ENCODE measurements around the gene MMS22L.

Gene MMS22L, protein sequence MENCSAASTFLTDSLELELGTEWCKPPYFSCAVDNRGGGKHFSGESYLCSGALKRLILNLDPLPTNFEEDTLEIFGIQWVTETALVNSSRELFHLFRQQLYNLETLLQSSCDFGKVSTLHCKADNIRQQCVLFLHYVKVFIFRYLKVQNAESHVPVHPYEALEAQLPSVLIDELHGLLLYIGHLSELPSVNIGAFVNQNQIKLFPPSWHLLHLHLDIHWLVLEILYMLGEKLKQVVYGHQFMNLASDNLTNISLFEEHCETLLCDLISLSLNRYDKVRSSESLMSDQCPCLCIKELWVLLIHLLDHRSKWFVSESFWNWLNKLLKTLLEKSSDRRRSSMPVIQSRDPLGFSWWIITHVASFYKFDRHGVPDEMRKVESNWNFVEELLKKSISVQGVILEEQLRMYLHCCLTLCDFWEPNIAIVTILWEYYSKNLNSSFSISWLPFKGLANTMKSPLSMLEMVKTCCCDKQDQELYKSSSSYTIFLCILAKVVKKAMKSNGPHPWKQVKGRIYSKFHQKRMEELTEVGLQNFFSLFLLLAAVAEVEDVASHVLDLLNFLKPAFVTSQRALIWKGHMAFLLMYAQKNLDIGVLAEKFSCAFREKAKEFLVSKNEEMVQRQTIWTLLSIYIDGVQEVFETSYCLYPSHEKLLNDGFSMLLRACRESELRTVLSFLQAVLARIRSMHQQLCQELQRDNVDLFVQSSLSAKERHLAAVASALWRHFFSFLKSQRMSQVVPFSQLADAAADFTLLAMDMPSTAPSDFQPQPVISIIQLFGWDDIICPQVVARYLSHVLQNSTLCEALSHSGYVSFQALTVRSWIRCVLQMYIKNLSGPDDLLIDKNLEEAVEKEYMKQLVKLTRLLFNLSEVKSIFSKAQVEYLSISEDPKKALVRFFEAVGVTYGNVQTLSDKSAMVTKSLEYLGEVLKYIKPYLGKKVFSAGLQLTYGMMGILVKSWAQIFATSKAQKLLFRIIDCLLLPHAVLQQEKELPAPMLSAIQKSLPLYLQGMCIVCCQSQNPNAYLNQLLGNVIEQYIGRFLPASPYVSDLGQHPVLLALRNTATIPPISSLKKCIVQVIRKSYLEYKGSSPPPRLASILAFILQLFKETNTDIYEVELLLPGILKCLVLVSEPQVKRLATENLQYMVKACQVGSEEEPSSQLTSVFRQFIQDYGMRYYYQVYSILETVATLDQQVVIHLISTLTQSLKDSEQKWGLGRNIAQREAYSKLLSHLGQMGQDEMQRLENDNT

DNA sequence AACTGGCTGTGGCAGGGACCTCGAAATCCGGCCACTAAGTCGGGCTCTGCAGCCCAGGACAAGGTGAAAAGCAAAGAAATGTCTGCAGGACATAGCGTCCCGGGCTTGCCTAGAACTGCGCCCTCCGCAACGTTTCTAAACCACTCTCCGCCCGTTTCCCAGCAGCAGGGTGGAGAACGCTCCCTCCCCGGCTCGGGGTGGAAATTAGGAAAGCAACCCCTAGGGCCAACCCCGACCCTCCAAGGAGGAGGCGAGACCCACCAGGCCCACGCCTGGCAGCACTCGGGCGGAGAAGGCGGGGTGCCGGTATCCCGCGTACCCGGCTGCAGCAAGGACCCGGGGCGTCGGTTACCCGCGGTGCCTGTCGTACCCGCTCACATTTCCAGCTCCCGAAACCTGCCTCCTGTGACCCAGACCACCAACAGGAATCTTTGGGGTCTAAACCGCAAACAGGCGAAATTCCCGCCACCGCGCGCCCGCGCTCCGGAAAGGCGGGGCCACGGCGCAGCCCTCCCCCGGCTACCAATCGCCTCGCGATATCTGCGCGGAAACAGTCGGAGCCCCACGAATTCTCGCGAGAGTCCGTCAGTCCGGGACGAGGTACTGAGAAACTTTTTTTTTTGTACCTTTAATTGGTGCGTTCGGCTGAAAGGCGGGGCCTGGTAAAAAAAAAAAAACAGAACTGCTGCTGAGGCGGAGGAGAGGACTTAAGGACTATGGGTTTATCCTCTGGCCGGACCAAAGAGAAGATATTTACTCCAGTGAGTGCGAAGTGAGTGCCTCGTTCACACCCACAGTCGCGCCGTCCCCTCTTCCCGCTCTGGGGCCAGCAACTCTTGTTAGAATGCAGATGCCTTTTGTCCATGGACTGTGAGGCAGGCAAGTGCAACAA lies at the start of gene MMS22L:
MMS22L (minus strand) TSS at position 491 of the 892 bp plus-strand sequence. CDS start 739 bp downstream, outside the sequence.
- ATAC-seq = peak; percentile 96 to 97

DNA sequence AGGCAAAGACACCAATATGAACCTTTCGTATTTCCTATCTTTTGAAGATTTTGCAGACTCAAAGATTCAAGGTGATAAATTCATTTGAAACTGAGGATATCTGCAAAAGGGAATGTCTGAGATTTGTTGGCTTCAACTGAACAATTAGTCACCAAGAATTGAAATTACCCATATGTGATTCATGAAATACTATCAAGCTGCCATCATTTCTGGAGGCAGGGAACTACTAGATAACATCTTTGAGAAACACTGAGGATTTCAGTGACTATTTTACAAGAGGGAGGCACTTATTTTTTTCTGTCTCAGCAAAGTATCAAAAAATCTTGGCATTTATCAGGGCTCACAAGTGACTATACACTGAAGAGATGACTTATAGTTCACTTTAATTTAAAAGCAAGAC lies 39.8 kb upstream of the MMS22L start:
- ATAC-seq = no peak

DNA sequence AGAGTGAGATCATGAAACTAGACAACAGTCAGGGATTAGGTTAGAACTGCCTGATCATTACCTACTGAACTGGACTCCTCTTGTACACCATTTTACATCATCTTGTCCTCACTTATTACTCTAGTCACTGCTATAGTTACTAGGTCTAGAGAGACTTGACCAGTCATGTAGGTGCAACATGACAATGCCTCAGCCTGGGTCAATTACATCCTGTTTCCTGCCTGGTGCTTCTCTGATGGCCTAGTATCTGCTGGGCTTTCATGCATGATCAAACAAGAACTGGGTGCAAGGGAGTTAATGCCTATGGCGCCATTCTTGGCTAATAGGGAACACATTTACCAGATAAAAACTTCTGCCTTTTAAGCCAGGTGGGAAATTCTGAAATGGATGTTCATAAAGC lies 39.2 kb upstream of the MMS22L start:
- no peak for ATAC-seq

DNA sequence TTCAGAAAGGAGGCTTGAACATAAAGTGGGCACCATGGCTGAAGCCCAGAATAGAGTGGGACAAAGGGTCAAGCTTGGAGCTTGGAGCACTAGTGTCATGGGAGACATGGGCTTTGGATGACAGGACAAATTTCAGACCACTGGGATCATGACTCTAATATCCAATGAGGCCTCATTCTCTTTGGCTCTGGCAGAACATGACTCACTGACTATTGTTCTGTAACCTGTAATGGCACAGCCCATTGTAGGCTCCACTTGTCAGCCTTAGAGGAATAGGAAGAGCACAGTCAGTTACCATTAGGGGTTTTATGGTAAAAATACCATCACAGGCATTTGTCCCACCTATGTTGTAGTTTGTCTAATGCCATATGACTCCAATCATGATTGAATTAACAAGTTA lies 34.0 kb upstream of the MMS22L start:
- no peak for ATAC-seq

DNA sequence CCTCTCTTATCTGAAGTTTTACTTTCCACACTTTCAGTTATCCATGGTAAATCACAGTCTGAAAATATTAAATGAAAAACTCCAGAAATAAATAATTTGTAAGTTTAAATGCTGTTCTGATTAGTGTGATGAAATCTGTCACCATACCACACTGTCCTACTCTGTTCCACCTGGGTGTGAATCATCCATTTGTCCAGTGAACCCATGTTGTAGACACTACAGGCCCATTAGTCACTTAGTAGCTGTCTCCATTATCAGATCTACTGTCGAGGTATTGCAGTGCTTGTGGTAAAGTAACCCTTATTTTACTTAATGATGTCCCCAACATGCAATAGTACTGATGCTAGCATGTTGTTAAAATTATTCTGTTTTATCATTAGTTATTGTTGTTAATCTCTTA lies 29.2 kb upstream of the MMS22L start:
- no peak for ATAC-seq

DNA sequence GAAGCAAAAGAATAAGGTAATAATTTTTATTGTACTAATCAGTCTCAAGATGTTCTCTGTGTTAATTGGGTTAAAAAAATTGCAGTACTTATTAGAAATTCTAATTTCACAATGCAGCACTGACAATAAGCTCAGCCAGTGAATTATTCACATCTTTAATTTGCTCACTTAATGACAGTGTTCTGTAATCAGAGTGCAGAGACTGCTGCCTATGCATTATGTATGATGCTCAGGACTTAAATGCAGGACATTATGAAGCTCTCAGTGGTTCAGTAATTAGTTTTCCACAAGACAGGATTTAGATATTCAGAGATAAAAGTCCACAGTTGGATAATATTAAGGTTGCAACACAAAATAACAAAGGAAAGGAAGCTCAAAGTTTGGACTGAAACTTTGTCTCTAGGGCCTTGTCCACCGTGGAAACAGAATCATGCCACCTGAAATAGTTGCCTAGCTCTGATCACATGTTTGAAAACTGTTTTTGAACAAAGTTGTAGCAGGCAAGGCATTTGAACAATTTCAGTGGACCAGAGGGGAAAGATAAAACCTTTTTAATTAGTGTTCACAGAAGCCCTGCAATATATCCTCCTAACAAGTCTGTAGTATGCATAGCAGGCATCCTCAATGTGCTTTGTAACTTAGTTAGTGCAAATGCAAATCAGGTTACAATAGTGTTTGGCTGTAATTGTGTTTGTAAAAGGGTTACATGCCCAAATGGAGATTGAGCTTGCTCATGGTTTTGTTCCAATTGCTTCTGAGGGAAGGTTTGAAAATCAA lies 23.7 kb upstream of the MMS22L start:
- no peak for ATAC-seq

DNA sequence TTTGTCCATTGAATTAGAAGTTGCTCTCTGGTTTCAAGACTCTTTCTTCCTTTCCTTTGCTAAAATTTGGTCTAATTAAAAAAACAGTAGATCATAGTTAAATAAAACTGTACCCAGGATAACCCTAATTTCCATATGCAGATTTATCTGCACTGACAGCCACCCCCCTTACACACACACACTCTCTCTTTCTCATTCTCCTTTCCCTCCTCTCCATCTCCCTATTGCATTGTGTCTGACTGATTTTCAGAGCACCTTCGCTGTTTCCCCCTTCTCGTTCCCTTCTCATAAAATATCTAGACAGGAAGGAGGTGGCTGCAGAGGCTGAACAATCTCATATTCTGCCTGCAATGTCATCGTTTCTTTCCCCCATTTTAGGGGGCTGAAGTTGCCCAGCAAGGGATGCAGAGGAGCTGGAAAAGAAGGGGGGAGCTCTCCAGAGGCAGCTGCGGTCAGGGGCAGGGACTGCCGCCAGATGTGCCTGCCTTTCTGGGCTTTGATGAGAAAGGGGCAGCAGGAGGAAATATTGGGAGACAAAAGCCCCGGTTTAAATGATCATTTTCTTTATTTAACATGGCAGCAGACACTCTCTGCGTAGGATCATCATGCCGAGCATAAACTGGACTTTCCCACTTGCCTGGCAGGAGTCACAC lies 22.5 kb upstream of the MMS22L start:
- no peak for ATAC-seq

DNA sequence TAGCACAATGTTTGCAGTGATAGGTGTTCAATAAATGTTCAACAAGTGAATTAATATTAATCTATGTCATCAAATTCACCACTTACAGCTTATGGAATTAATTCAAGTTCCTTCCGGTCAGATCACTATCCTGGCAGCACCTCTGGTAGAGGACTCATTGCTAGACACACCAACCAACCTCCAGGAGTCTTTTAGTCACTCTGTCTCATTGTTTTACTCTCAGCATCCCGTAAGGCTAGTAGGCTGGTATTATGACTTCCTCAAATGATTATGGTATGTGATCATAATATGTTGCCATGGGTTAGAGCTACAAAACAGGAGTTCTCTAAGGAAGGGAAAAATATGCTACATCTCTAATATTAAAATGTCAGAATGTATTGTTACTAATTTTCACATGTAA lies 21.7 kb upstream of the MMS22L start:
- ATAC-seq = no peak

DNA sequence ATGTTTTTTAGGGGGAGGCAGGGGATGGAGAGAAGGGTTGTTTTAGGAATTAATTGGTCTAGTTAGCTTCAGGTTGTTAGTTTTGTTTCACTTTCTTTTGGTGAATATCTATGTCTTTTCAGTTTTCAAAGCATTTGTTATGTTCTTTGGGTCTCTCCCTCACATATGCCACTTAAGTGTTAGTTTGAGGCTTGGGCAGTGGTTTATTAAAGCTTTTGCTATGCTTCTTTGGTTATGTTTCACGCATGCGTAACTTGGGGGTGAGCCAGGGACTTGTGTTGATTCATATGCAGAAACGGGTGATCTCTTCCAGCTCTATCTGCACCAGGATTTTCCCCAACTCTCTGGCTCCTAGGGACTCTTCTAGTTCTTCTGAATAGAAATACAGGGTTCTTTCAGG lies 11.4 kb upstream of the MMS22L start:
- no peak for ATAC-seq

DNA sequence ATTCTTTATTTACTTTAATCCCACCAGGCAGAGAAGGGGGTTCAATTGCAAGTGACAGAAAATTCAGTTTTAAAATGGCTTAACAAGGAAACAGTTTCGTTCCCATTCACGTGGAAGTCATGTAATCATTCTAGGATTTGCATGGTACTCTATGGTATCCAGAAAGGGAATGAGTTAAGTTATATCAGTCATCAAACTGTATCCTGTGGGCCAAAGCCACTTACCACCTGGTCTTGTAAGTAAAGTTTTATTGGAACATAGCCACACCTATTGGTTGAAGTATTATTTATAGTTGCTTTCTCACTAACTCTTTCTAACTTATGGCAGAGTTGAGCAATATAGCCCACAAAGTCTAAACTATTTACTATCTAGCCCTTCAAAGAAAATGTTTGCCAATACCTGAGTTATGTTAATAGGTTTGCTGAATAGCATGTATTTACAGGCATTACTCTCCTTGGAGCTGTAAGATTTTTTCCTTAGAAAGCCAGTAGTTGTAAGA lies 10.2 kb upstream of the MMS22L start:
- ATAC-seq = no peak

DNA sequence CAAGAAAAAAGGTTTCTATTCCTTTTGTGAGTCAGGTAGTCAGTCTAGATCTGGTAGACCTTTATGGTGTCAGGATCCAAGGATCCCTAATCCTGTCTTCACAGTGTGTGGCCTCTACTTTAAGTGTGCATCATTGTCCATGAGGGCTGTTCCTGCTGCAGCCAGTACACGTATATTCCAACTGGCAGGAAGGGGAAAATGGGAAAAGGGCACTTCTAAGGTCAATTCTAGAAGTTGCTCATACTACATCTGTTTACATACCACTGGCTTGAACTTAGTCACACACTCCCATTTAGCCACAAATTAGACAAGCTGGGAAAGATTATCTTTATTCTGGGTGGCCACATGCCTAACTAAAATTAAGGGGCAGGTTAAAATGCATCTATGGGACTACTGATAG lies 9.7 kb upstream of the MMS22L start:
- ATAC-seq = no peak

DNA sequence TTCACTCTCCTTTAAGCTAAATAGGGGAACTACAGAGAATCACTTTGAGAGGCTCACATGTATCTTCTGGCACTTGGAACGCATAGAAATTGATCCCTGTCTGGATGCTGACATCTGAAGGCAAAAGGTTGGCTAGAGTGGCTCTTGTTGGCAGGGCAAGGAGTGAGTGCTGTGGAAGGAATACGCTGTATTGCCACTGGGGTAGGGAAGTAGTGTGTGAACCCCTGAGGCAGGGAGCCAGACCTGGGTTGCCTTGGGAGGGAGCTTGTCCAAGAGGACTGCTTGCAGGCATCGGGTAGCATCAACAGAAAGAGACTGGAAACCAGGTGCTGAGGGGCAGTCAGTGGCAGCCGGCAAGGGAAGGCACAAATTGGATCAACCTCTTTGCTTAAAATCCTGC lies 8.9 kb upstream of the MMS22L start:
- no peak for ATAC-seq

DNA sequence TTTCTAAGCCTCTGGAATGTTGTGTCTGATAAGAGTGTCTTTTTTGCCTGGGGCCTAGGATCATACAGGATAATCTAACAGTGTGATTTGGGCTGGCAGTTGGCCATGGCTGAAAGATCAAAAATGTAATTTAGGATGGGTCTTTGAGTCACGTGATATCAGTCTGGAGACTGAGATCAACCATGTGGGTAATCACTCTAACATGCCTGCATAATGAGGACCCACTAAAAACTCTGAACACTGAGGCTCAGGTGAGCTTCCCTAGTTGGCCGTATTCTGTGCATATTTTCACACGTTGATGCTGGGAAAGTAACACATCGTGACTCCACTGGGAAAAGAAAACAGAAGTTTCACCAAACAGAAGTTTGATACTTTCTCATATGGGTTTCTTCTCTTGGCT lies 6.3 kb upstream of the MMS22L start:
- no peak for ATAC-seq

DNA sequence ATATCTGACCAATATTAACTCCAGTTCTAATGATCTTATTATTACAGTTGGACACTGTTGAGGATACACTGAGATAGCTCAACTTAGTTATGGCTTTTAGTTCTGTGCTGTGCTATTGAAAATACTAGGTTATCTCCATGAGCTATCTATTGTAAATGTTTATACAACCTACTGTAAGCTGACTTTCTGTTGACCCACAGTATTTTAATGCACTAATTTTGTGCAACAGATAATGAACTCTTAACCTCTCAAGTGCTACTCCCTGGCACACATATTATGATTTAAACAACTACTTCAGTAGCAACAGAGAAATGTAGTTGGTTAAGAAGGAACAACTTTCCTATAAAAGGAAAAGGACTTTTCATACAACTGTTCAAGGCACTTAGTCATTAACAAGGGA lies 5.2 kb upstream of the MMS22L start:
- ATAC-seq = no peak

DNA sequence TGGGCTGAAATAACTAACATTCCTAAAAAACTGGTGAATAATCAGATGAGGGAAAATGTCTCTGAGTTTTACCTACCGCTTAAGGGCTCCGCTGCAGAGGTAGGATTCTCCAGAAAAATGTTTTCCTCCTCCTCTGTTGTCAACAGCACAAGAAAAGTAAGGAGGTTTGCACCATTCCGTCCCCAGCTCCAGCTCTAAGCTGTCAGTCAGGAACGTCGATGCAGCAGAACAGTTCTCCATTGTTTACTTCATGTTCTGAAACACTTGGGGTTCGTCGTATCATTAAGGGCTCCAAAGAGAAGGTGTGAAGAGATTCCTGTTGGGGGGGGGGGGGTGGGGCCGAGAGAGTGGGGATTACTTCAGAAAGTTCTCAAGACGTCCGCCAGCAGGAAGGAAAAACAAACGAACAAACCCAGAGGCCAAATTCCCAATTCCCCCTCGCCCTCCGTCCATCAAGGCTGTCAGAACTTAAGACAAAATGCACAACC lies 734 bp downstream of the MMS22L start:
- ATAC-seq = no peak

DNA sequence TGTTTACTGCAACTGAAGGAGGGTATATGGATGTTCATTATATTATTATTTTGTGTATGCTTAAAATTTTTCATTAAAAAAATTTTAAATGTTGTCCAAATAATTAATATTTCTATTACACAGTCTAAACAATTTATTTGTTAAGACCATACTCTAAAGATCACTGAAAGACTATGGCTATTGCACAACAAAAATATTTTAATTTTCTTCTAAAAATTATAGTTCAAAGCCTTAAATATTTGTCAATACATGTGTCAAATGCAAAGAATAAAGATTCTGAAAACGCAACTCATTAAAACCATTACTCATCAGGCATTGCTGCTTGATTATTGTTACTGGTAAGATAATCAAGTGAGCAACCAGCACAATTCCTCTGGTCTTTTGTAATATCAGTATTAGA lies 2.2 kb downstream of the MMS22L start:
- no peak for ATAC-seq

DNA sequence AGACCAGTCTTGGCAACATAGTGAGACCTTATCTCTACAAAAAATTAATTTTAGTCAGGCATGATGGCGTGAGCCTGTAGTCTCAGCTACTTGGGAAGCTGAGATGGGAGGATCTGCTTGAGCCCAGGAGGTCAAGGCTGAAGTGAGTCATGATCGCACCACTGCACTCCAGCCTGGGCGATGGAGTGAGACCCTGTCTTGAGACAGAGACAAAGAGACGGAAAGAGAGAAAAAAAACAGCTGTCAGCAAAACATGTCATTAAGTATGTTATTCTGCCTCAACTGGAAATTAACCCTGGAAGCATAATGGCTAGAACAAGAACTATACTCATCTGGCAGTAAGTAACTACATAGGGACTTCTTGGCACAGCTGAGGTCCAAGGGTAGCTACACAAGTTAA lies 7.2 kb downstream of the MMS22L start:
- ATAC-seq = no peak

DNA sequence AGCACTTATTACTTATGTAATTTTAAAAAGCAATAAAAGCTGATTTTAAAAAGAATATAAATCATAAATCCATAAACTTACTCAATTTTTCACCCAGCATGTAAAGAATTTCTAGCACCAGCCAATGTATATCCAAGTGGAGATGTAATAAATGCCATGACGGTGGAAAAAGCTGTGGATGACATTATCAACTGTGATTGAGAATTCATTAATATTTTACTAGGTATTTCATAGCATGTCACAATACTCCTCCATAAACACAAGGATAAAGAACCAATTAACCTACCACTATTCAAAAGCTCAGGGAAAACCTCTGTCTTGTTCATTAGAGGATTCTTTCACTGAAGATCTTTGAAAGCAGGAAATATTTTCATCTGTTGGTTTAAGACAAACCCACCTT lies 13.2 kb downstream of the MMS22L start:
- no peak for ATAC-seq

DNA sequence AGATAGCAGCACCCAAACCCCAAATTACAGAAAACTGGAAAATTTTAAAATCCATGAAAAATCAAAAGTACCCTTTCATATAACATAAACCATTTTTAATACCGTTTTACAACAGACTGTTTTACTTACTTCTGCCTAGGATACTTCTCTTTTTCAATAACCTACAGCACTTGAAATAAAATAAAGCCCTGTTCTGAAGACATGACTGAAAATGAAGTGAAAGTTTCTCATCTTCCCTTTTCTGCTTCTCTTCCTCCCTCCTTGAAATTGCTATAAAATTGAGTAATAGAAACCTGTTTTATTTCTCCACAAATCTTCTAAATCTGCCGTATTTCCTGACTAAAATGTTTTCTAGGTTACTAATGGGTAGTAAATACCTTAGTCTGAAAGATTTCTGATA lies 20.3 kb downstream of the MMS22L start:
- ATAC-seq = no peak

DNA sequence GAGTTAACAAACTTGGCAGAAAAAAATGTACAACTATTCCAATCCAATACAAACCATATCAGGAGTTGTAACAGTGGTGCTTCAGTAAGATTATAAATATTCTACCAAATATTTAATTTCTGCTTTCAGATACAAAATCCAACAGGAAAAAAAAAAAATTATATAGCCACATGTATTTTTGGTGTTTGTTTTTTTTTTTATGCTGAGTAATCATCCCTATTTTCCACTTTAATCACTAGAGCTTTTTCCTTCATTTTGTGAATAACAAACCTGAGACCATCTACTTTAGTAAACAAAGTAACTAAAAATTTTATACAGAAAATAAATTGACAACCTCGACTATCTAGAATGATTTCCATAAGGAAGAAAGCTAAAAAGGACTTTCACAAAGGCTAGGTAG lies 36.2 kb downstream of the MMS22L start:
- no peak for ATAC-seq

Measured in activated CD4-positive, CD25-positive, alpha-beta regulatory T cell treated with anti-CD3 and anti-CD28 coated beads, Interleukin-2, amount 50 U/mL, for 24 hours (primary cell).